GM19099 (cell line): ENCODE data around the gene DUSP16.
A peak's percentile ranks its signal among the peaks of the same experiment; 100 is the strongest.

Experiments
- POLR2A ChIP-seq: IDR thresholded peaks from 3 replicates; pipeline ENCODE4 v1.6.1; 2011; ENCODE audit warnings: low read depth; ENCODE audit not compliant: insufficient read length; ENCODE audit errors: extremely low read depth

Gene DUSP16

GRCh38 chr12:12585115-12585863, 22.6 kb upstream of the DUSP16 start:
- no peak for TF ChIP-seq POLR2A

GRCh38 chr12:12583510-12584178, 21.0 kb upstream of the DUSP16 start:
- no peak for TF ChIP-seq POLR2A

GRCh38 chr12:12582895-12583303, 20.2 kb upstream of the DUSP16 start:
- no peak for TF ChIP-seq POLR2A

DNA sequence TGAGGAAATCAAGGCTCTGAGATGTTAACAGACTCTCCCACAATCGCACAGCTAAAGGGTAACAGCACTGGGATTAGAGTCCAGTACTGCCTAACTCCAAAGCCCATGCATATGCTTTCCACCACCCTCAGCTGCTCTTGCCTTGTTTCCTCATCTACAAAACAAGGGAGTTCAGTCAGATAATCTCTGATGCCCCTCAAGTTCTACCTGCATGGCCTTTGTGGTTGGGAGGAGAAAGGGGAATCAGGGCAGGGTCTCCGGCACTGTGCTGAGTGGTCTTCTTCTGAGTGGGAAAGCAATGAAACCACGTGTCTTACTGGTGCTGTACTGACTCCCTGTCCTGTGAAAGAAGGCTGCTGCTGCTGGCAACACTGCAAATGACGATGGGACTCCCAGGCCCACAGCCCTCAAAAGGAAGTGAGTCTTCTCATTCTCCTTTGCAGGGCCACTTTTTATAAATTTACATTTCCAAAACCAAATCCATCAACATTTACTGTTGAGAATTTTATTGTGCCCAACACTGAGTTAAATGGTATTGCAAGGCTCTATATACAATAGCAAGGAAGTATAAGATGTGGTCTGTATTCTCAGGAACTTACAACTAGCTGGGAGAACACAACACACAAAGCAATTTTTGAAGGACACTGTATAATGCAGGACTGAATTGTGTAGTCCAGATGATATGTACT, 19.7 kb upstream of the DUSP16 start:
- TF ChIP-seq POLR2A, result no peak

DNA sequence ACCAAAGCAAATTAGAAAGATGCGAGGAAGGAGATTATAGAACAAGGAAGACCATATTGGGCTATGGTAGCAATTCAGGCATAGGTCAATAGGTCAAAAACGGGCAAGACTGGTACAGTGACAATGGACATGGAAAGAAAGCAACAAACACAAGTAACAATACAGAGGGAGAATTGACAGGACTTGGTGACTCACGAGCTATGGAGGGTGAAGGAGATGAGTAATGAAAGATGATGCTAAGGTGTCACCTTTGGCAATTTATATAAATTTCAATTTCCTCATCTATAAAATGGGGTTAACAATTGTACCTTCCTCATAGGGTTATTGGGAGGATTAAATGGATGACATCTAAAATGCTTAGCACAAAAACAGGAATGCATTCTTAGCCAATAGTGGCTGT, 15.1 kb upstream of the DUSP16 start:
- no peak for TF ChIP-seq POLR2A

GRCh38 chr12:12572659-12573058, 10.0 kb upstream of the DUSP16 start:
- no peak for TF ChIP-seq POLR2A

DNA sequence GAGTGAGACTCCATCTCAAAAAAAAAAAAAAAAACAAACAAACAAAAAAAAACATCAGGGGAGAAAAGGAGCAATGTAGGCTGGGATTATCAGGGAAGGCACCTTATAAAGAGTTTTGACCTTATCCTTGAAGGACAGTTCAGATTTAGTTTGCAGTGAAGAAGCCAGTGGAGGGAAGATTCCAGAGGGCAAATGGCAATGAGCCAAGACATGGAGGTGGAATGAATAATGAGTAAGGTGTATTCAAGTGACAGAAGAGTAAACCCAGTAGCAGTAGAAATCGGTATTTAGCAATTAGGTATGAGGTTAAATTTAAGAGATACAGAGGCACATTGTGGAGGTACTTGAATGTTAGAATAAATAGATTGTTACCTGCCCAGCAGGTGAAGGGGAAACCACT, 2.2 kb upstream of the DUSP16 start:
- no peak for TF ChIP-seq POLR2A

DNA sequence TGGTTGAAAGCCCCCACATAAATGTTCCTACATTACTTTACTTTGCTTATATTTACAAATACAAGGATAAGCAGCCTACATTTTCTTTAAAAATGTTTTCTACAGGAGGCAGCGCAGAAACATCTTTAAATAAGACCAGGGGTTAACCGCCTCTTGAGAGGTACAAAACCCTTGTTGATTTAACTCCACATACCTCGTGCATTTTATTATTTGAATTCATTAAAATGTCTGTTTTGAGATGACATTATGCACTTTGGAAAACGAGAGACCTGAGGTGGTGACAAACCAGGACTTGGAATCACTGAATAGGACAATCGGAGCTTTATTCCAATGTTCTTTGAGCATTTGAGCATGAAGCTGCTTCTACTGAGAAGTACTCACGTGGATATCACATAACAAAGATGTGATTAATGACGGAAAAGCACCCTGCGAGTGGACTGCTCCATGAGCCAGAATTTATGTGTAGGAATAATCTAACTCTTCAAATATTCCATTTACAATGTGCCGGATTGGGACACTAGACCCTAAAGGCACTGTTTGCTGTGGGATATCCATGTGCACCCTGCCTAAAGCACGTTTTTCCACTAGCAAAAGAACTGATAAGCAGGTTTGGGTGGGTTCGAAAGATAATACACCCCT, 746 bp upstream of the DUSP16 start:
- no peak for TF ChIP-seq POLR2A

DNA sequence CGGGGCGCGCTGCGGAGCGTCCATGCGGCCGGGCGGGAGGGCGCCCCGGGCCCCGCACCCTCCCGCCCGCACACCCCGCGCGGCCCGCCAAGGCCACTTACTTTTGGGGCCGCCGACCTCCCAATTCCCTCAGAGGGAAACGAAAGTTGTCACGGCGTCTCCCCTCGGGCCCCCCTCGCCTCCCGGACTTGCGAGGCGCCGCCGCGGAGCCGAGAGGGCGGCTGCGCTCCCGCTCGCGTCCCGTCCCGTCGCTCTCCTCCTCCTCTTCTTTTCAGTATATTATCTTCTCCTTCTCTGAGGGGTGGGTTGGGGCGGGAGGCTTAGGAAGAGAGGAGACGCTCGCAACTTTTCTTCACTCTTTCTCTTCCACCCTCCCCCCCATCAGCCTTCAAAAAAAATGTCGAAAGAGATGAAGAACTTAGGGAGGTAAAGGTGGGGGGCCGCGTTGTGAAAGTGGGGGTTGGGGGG, 613 bp downstream of the DUSP16 start:
- TF ChIP-seq POLR2A, result peak; percentile 27

- TF ChIP-seq POLR2A, result peak; percentile 38
Observed at GRCh38 chr12:12561371-12562015, 1.2 kb downstream of the DUSP16 start.

- peak; percentile 34 for TF ChIP-seq POLR2A
Observed at GRCh38 chr12:12560587-12561370, 1.9 kb downstream of the DUSP16 start.

GRCh38 chr12:12559719-12560296, 2.9 kb downstream of the DUSP16 start:
- no peak for TF ChIP-seq POLR2A

GRCh38 chr12:12558291-12558690, 4.4 kb downstream of the DUSP16 start:
- TF ChIP-seq POLR2A, result no peak

DNA sequence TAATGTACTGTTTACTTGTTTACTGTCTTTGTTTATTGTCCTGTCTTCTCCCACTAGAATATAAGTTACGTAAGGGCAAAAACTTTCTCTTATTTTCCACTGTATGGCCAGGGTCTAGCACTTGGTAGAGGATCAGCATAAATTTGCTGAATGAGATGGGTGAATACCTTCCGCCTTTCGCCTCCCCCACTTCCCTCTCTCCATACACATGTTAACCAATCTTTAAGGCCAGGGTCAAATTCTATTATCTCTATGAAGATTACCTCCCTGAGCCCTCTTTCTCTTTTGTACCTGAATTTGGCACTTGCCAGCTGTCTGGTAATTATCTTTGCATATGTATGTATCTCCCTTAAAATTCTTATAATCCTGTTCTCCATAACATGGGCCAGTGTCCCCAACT, 4.9 kb downstream of the DUSP16 start:
- no peak for TF ChIP-seq POLR2A
